ENCODE data around the gene ST14.

The ST14 gene

DNA sequence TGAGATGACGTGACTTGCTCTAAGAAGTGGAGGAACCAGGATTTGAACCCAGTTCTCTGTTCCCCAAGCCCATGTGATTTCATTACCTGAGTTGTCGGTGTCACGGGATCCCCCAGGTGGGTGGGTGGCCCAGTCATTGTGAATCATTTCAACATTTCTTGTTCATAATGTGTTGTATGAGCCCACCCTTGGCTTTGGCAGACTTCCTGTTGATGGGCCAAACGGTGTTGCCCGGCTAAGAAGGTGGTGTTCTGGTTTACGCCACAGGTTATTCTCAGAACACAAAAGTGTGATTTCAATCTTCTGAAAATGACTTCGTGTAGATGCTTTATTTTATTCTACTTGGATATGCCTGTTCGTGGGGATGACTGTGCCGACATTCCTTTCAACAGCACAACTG, 21.6 kb upstream of the ST14 start:
- no peak for DNase-seq

DNA sequence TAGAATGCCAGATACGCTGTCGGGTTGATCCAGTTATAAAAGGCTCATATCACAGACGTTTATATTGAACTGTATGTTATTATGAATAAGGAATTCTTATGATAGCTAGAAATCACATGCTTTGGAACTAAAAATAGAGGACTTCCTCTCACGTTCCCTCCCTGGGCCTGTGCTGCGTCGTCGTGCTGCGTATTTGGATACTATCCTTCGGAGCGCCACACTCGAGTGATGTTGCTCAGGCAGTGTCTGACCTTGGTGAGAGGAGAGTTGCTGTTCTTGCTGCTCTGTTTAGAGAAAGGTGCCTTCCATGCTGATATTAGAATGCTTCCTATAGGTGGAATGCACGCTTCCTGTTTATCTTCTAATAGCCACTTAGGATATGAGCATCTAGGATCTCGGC, 20.2 kb upstream of the ST14 start:
- DNase-seq, result no peak

DNA sequence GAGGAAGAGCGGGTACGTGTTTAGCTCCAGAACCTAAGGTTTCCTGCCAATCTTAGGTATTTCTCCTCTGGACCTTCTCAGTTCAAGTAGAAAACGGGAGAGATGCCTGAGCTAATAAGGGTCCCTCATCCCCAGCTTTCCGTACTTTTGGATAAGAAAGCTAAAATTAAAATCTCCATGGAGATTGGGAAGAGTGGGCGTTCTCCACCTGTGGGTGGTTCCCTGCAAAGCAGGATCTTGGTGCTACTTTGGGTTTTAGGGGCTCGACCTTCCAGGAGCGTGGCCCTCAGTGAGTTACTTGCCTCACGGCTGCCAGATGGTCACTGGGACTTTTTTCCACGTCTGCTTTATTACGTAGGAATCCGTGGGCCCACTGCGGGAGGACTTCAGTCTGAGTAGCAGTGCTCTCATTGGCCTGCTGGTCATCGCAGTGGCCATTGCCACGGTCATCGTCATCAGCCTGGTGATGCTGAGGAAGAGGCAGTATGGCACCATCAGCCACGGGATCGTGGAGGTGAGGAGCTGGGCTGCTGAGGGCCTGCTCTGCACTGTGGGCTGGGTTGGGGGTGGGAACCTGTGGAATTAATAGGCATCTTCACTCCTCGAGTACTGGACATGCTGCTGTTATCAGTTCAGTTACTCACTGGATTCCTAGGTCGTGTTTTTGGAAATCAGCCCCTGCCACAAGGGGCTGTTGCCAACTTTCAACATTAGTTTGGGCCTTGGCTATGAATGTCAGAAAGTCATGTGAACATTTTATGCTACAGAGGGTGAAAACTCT, 17.8 kb upstream of the ST14 start:
- DNase-seq, result no peak

DNA sequence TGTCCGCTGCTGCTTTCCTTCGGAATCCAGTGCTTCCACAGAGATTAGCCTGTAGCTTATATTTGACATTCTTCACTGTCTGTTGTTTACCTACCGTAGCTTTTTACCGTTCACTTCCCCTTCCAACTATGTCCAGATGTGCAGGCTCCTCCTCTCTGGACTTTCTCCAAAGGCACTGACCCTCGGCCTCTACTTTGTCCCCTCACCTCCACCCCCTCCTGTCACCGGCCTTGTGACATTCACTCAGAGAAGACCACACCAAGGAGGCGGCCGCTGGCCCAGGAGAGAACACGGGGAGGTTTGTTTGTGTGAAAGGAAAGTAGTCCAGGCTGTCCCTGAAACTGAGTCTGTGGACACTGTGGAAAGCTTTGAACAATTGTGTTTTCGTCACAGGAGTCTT, 15.4 kb upstream of the ST14 start:
- no peak for DNase-seq

DNA sequence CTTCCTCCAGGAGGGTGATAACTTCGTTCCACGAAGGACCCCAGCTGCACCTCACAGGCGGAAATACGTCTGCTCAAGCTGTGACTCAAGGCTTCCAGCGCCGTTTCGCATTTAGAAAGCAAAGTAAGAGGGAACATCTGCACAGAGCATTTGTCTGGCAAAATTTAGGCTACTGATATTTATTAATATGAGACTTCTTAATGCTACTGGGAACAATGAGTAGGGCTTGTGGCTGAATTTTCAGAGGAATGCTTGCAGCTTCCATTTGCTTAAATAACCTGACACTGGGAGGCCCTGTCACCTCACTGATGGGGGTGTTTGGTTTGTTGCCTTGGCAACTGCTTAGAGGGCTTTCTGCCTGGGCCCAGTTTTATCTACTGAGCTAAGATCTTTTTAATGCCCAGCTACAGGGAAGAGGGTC, 14.7 kb upstream of the ST14 start:
- peak; percentile 87 for DNase-seq

DNA sequence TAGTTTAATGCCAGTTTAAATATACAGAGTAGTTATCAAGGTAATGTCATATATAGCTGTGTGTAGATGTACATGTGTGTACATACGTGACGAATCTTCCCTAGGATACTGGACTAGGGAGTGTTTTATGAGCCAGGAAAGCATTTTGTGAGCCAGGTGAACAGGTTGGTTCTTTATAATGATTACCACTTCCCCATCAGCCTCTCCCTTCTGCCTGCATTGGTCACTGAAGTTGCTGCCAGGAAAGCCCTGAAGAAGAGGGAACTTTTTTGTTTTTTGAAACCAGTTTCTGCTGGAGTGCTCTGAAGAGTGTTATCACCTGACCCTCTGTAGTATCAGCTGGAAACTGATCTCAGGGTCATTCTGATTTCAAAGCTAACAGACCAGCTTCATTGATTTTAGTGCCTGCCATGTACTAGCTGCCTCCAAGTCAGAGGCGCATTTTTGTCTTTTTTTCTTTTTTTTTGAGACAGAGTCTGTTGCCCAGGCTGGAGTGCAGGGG, 14.2 kb upstream of the ST14 start:
- peak; percentile 70 for DNase-seq

DNA sequence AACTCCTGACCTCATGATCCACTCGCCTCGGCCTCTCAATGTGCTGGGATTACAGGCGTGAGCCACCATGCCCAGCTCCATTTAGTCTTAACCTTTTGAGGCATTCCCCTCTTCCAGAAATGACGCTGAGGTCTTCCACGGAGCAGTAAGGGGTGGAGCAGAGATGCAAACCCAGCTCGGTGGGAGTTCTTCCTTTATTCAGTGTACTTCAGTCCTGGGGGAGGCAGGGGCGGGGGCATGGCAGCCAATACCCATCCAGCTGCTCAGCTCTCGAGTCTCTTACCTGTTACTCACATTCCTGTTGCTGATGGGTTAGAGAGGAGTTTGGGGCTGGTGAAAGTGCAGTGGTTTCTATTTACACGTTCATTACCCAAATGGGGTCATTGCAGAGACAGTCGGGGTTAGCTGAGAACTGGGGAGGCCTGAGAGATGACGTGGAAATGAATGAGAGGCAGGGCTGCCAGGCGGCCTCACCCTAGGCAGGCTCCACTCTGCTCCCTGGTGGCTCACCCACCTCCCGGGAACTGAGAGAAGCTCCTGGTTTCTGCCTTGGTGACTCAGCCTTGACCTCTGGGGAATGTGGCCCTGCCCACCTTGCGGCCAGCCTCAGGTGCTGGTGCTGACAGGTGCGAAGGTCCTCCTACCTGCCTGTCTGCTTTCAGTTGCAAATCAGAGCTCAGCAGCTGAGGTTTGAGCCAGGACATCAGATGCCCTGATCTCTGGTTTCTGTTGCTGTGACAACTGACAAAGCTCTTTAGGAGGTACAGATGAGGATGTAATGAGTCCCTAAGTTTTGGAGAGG, 13.4 kb upstream of the ST14 start:
- peak; percentile 98 for DNase-seq

DNA sequence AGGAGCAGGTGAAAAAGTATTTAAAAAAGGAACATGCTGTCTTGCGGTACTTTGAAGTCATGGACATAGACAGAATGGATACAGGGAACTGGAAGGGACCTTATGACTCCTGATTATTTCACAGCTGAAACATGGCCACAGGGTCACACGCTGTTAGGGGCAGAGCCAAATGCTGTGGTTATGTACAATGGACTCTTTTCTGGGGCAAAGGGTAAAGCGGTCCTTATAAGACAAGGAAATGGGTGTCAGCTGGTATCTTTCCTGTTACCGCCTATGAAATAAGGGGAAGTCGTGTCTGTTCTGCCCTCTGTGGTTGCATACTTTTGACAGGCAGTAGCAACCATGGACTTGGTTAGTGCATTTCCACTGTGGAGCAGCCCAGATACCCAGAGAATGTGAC, 12.8 kb upstream of the ST14 start:
- DNase-seq, result peak; percentile 75

DNA sequence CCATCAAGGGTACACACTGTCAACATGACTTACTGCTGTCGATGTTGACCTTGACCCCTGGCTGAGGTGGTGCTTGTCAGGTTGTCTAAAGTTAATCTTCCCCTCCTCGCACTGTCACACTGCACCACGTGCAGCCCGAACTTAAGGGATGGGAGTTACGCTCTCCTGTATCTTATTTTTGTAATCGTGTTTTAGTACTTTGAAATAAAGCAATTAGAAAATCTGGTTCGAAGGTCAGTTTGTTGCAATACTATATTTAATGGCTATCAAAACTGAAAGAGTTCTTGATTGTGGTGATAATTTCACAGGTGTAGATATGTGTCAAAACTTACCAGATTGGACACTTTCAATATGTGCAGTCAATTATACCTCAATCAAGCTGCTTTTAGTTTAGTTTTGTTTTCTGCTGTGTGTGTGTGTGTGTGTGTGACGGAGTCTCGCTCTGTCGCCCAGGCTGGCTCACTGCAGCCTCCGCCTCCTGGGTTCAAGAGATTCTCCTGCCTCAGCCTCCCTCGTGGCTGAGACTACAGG, 10.7 kb upstream of the ST14 start:
- no peak for DNase-seq

DNA sequence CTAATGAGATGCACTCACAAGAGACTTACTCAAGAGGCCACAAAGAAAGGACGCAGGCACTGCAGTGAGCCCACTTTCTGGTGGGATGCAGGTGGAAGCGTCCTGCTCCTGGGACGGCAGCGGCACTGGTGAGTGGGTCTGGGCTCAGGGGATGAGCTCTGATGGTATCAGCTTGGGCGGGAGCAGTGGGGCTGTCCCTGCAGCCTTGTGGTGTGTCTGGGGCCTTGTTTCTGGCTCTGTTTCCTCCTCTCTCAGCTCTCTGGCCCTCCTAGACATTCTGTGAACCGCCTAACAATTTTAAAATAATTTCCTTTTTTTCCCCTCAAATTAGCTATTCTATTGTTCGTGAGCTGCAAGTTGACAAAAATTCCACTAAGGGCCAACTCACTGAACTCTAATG, 8.8 kb upstream of the ST14 start:
- DNase-seq, result no peak

DNA sequence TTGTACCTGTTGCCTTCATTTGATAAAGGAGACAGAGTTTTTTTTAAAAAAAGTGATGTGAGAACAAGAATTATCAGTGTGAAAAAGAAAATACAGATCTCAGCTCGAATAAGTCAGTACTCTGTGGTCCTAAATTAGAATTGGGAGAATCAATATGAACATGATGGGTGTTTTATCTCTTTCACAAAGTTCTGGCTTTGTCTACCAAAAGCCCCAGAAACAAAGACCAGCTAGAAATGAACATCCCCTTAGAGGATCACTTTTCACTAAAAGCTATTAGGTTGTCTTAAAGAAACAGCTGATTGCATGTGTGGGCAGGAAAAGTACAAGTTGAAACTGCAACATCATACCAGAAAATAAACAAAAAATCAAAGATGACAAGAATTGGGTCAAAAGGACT, 8.4 kb upstream of the ST14 start:
- DNase-seq, result no peak

DNA sequence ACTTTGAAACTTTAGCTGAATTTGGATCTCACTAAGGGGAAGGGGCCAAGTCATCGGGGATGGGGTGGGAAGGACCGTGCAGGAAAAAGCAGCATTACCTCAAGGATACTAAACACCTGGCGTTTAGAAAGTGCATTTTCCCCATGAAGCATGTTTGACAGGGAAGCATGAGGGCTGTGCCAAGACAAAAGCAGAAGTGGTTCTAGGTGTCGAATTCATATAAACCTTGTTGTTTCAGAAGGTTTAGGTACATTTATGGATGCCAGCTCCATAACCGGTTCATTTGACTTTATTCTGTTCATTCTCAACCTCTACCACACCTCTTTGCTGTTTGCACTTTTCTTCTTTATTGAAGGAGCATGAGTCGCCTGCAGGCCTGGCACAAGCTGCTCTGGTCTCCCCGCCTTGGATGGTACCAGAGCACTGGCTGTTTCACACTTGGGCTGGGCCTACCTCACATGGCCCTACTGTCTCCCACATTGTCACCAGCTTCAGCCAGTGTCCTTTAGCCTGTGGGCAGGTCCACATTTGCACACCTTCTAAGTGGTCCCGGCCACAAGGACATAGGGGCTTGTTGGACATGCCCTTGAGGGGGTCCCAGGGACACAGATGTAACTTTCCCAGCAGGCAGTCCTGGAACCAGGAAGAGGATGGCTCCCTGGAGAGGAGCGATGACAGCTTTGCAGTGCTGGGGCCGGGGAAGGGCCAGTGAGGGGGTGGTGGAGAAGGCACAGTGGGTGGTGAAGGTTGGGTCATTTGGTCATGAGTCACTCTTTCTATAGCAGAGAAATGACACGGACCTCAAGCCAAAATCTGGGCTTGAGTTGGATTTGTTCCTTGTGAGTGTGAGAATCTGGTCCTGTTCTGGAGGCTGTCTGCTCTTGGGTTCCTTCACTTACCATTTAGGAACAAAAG, 3.2 kb upstream of the ST14 start:
- peak; percentile 15 for DNase-seq

DNA sequence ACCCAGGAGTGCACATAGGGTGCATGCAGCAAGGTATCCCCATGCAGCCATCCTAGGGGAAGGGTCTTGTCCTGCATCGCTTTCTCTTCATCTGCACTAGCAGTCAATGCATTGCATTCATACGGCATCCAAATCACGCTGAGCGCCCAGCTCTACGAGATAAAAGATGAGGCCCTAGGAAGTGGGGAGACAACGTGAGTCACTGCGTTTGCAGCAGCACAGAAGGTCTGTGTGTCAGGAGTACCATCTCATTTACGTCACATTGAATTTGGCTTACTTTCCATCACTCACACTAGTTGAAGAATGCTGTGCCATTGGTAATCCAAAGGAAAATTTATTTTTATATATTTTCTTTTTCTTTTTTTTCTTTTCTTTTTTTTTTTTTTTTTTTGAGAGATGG, 2.5 kb upstream of the ST14 start:
- no peak for DNase-seq

DNA sequence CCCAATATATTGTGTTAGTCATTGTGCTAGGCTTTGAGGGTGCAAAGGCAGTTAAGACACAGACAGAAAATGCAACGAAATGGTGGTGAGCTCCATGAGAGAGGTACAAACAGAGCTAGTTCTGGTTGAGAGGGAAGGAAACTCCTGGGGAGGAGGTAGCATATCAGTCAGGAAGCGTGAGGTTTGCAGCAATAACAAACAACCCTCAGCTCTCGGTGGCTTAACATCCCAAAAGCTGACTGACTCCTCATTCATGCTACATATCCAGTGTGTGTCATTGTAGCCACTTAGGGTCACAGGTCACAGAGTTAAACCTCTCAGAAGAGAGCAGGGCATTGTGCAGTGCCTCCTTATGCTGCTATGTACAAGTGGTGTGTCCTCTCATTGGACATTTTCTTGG, 1.7 kb upstream of the ST14 start:
- DNase-seq, result no peak

DNA sequence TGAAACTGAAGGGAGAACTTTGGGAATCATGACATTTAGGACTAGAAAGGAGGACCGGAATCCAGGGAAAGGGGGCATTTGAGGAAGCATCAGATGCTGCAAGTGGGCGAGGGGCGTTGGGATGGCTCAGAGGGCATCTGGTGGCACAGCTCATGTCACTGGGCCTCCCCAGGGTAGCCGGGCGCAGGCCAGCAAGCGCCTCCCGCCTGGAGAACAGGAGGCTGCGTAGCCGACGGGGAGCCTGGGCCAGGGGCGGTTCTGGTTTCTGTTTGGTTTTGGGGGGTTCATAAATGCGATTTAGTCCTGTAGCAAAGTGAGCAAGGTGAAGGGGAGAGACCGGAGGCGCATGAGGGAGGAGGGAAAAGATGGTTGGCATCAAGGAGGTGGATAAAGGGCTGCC, 443 bp upstream of the ST14 start:
- peak; percentile 61 for DNase-seq

DNA sequence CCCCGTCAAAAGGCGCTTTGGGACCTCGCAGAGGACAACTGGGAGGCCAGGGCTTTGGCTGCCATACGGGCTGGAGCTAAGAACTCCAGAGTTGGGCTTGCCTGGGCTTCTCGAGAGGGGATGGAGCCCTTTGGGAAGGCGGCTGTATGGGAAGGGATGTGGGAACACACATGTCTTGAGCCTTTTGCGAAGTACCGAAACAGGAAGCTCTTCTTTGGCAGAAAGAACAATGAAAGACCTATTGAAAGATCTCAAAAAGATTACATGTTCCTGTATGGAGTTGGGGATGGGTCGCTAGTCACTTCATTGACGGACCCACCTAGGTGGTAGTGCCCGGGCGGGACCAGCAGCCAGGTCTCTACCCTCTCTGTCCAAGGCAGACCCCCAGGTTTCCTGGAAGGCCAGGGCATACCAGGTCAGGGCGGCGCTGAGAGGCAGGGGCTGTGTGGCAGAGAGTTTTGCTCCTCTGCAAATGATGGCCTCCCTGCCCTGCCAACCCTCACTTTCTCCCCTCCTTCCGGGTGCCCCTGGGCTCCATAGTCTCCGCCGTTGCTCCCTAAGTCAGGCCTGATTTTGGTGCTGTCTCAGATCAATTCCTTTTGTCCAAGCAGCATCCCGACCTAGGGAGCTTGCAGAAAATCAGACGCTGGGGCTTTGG, 1.0 kb downstream of the ST14 start:
- peak; percentile 62 for DNase-seq

DNA sequence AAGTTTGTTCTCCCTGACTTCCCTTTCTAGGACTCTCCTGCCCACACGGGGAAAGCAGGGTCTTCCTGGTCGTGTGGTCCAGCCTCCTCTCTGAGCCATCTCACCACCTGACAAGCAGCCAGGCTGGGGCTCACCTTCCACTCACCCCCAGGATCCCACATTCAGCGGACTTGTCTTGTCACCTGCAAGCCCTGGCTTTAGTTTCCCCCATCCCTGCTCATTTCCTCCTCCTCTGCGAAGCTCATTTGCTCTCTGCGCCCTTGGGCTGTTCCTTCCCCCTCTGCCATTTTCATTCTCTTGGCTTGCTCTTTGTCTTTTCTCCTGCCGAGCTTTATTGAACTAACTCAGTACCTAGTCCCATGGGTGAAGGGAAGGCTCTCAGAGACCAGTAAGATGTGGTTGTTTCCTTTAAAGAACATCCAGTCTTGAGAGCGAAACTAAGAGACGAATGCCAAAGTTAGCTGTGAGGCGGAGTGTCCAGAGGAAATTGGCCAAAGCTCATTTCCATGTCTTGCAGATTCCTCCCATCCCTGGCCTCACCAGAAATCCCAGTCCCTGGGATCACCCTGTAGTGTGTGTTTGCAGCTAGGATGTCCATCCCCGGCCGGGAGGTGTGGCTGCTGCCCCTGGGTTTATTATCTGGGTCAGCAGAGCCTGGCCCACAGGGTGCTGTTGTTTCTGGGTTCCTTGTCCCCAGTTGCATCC, 2.0 kb downstream of the ST14 start:
- DNase-seq, result no peak

DNA sequence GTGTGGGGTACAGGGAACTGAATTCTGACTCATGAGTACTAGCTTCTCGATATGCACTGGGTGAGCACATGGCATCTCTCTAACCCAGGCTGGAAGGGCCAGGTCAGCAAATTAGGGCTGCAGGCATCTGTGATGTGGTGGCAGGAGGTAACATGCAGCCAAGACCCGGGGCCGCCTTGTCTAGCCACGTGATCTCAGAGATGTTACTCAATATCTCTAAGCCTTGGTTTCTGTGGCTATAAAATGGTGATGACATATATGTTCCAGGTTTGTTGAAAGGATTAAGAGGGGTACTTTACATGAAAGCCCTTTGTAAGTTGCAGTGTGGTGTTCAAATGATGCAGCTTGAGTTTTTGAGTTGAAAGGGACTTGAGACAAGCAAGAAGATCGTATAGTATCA, 3.2 kb downstream of the ST14 start:
- peak; percentile 59 for DNase-seq

DNA sequence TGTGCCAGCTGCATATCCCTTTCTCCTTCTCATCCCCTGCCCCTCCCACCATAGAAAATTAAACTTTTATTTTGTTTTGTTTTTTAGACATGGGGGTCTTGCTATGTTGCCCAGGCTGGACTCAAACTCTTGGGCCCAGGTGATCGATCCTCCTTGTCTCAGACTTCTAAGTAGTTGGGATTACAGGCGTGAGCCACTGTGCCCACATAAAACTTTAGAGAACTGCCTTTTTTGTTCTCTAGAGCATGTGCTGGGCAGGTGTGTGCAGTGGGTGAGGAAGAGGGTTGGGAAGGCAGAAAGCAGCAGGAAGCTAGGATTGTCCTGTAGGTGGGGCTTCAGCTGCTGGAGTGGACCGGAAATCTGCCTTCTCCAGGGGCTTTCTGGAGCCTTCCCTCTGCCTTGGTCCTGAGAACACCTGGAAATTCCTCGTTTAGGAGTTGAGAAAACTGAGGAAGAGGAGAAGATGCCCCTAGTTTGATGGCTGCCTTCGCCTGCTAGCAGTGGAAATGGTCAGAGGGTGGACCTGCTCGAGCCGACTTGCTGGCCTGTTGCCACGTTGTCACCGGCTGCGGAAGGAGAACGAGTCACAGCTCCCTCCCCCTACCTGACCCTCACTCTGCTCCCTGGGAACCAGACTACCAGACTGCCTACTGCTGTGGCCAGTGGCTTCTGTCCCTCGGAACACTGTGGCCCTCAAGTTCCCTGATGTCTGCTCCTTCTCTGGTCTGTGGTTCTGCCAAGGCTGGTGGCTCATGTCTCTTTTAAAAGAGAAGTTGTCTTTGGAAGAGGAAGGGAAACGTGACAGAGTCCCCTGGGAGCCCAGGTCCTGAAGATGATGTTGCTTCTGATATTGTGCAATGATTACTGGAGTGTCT, 4.0 kb downstream of the ST14 start:
- peak; percentile 84 for DNase-seq

DNA sequence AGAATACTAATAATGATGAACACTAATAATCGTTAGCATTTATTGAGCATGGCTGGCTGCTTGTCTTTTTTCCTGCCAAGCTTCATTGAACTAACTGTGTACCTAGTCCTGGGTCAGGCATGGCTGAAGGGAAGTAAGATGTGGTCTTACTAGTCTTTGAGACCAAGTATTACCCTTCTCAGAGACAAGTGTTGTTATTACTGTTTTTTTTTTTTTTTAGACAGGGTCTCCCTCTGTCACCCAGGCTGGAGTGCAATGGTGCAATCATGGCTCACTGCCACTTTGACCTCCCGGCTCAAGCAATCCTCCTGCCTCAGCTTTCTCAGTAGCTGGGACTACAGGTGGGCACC, 4.6 kb downstream of the ST14 start:
- no peak for DNase-seq
